ENCODE measurements around the gene HS6ST2.

Gene HS6ST2

DNA sequence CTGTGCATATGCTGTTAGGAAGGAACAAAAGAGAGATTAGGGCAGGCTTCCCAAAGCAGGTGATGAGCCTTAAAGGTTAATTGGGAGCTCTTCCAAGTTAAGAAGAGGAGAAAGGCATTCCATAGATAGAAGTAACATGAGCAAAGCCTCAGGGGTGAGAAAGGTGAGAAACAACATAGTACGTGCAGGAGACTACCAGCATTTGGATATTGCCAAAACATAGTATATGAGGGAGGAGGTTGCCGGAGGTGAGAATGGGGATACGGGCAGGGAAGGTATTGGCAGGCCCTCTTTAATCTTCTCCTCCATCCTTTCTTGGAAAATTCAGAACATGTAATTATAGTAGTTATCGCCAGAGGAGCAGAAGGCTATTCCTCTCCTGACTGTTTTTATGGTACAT, 373.5 kb downstream of the HS6ST2 start:
- Histone ChIP-seq H3K9ac (ENCODE audit: insufficient read length) (no peak overlapping the region), H3K9me3 (ENCODE audit: low read depth, low read length) (no peaks in the 10 kb centered on the region), H3K4me3 (no peak overlapping the region), H3K27ac (no peak overlapping the region), H3K36me3 (ENCODE audit: insufficient read depth, low read length) (no peaks in the 10 kb centered on the region)
- DNase-seq (ENCODE audit: low read depth, low spot score): no peak
- TF ChIP-seq POLR2AphosphoS5 (IDR thresholded peaks at IDR 0.05; ENCODE audit: borderline replicate concordance, low read depth, low read length): no peak
- no peak for TF ChIP-seq FOXP2 (optimal IDR thresholded peaks at IDR 0.05; ENCODE audit: control extremely low read depth, extremely low read length, insufficient read depth)
- no peak for TF ChIP-seq EZH2 (IDR thresholded peaks at IDR 0.05)

DNA sequence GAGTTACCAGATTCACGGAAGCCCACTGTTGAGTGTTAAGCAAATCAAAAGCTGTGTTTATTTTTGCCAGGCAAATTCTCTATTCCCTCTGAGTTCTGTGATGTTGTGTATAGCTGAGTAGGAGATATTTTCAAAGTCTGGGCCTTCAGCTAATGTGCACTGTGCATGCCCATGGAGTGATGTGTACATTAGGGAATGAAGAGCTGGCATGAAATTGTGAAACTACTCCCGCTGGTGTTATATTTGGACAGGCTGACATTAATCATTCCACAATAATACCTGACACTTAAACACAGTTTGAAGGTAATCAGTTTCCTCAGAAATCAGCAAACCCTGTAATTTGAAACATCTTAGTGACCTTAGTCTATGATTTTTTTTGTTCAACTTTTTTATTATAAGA, 381.5 kb downstream of the HS6ST2 start:
- Histone ChIP-seq H3K27ac (no peak overlapping the region), H3K9me3 (ENCODE audit: low read depth, low read length) (no peaks in the 10 kb centered on the region), H3K36me3 (ENCODE audit: insufficient read depth, low read length) (no peaks in the 10 kb centered on the region), H3K9ac (ENCODE audit: insufficient read length) (no peak overlapping the region), H3K4me3 (no peak overlapping the region)
- no peak for DNase-seq (ENCODE audit: low read depth, low spot score)
- no peak for TF ChIP-seq EZH2 (IDR thresholded peaks at IDR 0.05)
- TF ChIP-seq FOXP2 (optimal IDR thresholded peaks at IDR 0.05; ENCODE audit: control extremely low read depth, extremely low read length, insufficient read depth): no peak
- TF ChIP-seq POLR2AphosphoS5 (IDR thresholded peaks at IDR 0.05; ENCODE audit: borderline replicate concordance, low read depth, low read length): no peak

All from SK-N-MC (cell line).